Upper lobe of left lung (tissue), 4 donors: ENCODE results near the gene DPCD.

ENCODE experiments used
- CTCF ChIP-seq, 6 experiments: fragments of 450-650 bp in 4 of 6; fragments of 200-600 bp in 2 of 6; sonication (generic) in 2 of 6; IDR thresholded peaks; one replicate each; pipeline ENCODE4 v1.5.1; 2016 to 2019; ENCODE audit warnings: antibody characterized with exemption in 6 of 6
- EP300 ChIP-seq, 4 donors: sonication (generic); formaldehyde crosslinking; IDR thresholded peaks; one replicate each; pipeline ENCODE4 v1.5.1; 2017; ENCODE audit warnings: antibody characterized with exemption in 4 of 4, control low read depth in 2 of 4
- POLR2A ChIP-seq, 4 donors: fragments of 450-650 bp; IDR thresholded peaks; one replicate each; pipeline ENCODE4 v1.5.1; 2016 to 2017; ENCODE audit warnings: antibody characterized with exemption in 4 of 4, mild to moderate bottlenecking in 2 of 4
- POLR2AphosphoS5 ChIP-seq, 2 donors: sonication (generic); formaldehyde crosslinking; IDR thresholded peaks; one replicate each; pipeline ENCODE4 v1.5.1; 2017; ENCODE audit warnings: antibody characterized with exemption in 2 of 2

- TF ChIP-seq CTCF (IDR thresholded peaks at IDR 0.05), result no peak
- no peak for TF ChIP-seq POLR2AphosphoS5 (IDR thresholded peaks at IDR 0.05)
- TF ChIP-seq POLR2A (IDR thresholded peaks at IDR 0.05), result no peak
- no peak for TF ChIP-seq EP300 (IDR thresholded peaks at IDR 0.05)
Observed at GRCh38 chr10:101597091-101597900, 9.2 kb downstream of the DPCD start.
